MM.1S (cell line): ENCODE data around the gene WDSUB1.

Source experiments
- DNase-seq: peaks from one replicate; pipeline ENCODE4 v3.0.0-alpha.2; 2015
- H2AFZ ChIP-seq: fragments of 300-600 bp; sonication (generic); 2 replicates; pipeline ENCODE4 v1.6.0; 2016; ENCODE audit warnings: antibody characterized with exemption, low read length
- H3F3A ChIP-seq: fragments of 300-600 bp; sonication (generic); 2 replicates; pipeline ENCODE4 v1.6.1; 2016; ENCODE audit warnings: mild to moderate bottlenecking, antibody characterized with exemption, low read length, moderate library complexity, mixed read lengths; ENCODE audit not compliant: insufficient read depth
- H3K27ac ChIP-seq: fragments of 300-600 bp; sonication (generic); 2 replicates; pipeline ENCODE4 v1.5.1; 2016; ENCODE audit warnings: mild to moderate bottlenecking, low read length
- H3K27me3 ChIP-seq: fragments of 300-600 bp; sonication (generic); replicated peaks from 2 replicates; pipeline ENCODE4 v1.6.0; 2016; ENCODE audit warnings: low read length; ENCODE audit not compliant: insufficient read depth
- H3K36me3 ChIP-seq: fragments of 300-600 bp; sonication (generic); replicated peaks from 2 replicates; pipeline ENCODE4 v1.6.1; 2016; ENCODE audit warnings: mild to moderate bottlenecking, low read length, mixed read lengths; ENCODE audit not compliant: insufficient read depth
- H3K4me1 ChIP-seq: fragments of 300-600 bp; sonication (generic); 2 replicates; pipeline ENCODE4 v1.6.1; 2016; ENCODE audit warnings: low read length, mixed read lengths
- H3K4me2 ChIP-seq: fragments of 300-600 bp; sonication (generic); 2 replicates; pipeline ENCODE4 v1.6.0; 2016; ENCODE audit warnings: low read depth, low read length
- H3K4me3 ChIP-seq: fragments of 300-600 bp; sonication (generic); 2 replicates; pipeline ENCODE4 v1.5.1; 2016; ENCODE audit warnings: low read length, mixed read lengths
- H3K79me2 ChIP-seq: fragments of 300-600 bp; sonication (generic); 2 replicates; pipeline ENCODE4 v1.6.1; 2016; ENCODE audit warnings: mixed run types, low read length, mixed read lengths
- H3K9ac ChIP-seq: fragments of 300-600 bp; sonication (generic); 2 replicates; pipeline ENCODE4 v1.6.1; 2016; ENCODE audit warnings: low read length, mixed read lengths
- H3K9me2 ChIP-seq: fragments of 300-600 bp; sonication (generic); replicated peaks from 2 replicates; pipeline ENCODE4 v1.6.1; 2016; ENCODE audit warnings: mild to moderate bottlenecking, low read length, mixed read lengths; ENCODE audit not compliant: insufficient read depth
- H3K9me3 ChIP-seq: fragments of 300-600 bp; sonication (generic); replicated peaks from 2 replicates; pipeline ENCODE4 v1.6.1; 2016; ENCODE audit warnings: mild to moderate bottlenecking, low read length, mixed read lengths; ENCODE audit not compliant: insufficient read depth
- H4K20me1 ChIP-seq: fragments of 300-600 bp; sonication (generic); 2 replicates; pipeline ENCODE4 v1.6.1; 2016; ENCODE audit warnings: mild to moderate bottlenecking, low read length, moderate library complexity, mixed read lengths; ENCODE audit not compliant: insufficient read depth
- EZH2 ChIP-seq: fragments of 300-600 bp; sonication (generic); optimal IDR thresholded peaks from 2 replicates; pipeline ENCODE3; 2017; ENCODE audit warnings: low read depth, mild to moderate bottlenecking, antibody characterized with exemption, low read length, mixed read lengths
- EZH2phosphoT487 ChIP-seq: fragments of 300-600 bp; sonication (generic); IDR thresholded peaks from 2 replicates; pipeline ENCODE4 v1.6.1; 2018; ENCODE audit warnings: antibody characterized with exemption, low read length
- TF ChIP-seq, protein P1 (sequence below): fragments of 300-600 bp; sonication (generic); IDR thresholded peaks from 2 replicates; pipeline ENCODE4 v1.5.1; 2016; ENCODE audit warnings: antibody characterized with exemption, low read length, mixed read lengths

WDSUB1 gene

GRCh38 chr2:159298967-159299366, 12.5 kb upstream of the WDSUB1 start:
- TF ChIP-seq, protein P1, sequence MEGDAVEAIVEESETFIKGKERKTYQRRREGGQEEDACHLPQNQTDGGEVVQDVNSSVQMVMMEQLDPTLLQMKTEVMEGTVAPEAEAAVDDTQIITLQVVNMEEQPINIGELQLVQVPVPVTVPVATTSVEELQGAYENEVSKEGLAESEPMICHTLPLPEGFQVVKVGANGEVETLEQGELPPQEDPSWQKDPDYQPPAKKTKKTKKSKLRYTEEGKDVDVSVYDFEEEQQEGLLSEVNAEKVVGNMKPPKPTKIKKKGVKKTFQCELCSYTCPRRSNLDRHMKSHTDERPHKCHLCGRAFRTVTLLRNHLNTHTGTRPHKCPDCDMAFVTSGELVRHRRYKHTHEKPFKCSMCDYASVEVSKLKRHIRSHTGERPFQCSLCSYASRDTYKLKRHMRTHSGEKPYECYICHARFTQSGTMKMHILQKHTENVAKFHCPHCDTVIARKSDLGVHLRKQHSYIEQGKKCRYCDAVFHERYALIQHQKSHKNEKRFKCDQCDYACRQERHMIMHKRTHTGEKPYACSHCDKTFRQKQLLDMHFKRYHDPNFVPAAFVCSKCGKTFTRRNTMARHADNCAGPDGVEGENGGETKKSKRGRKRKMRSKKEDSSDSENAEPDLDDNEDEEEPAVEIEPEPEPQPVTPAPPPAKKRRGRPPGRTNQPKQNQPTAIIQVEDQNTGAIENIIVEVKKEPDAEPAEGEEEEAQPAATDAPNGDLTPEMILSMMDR: no peak
- TF ChIP-seq EZH2: no peak
- TF ChIP-seq EZH2phosphoT487: no peak
- H3K4me1 ChIP-seq: peaks cover 6% of the 10 kb centered on the region; the same call in 1 of the 2 replicates
- H3K27me3 ChIP-seq: no peaks in the 10 kb centered on the region

GRCh38 chr2:159297042-159297707, 10.7 kb upstream of the WDSUB1 start:
- H3K4me2 ChIP-seq: no peak overlapping the region
- no peak for DNase-seq
- TF ChIP-seq, protein P1: no peak
- TF ChIP-seq EZH2phosphoT487: no peak
- TF ChIP-seq EZH2: no peak

More at GRCh38 chr2:159298967-159299366, 12.5 kb upstream of the WDSUB1 start:
- H3K9me2 ChIP-seq: no peaks in the 10 kb centered on the region
- no peaks in the 10 kb centered on the region for H4K20me1 ChIP-seq
- H3K9ac ChIP-seq: no peak overlapping the region
- no peak for DNase-seq
- H3K36me3 ChIP-seq: no peaks in the 10 kb centered on the region
- H3K4me3 ChIP-seq: no peak overlapping the region
- no peak overlapping the region for H3K4me2 ChIP-seq
- no peaks in the 10 kb centered on the region for H3F3A ChIP-seq
- no peak overlapping the region for H3K27ac ChIP-seq
- H2AFZ ChIP-seq: no peak overlapping the region
- H3K79me2 ChIP-seq: no peaks in the 10 kb centered on the region
- H3K9me3 ChIP-seq: no peaks in the 10 kb centered on the region

DNA sequence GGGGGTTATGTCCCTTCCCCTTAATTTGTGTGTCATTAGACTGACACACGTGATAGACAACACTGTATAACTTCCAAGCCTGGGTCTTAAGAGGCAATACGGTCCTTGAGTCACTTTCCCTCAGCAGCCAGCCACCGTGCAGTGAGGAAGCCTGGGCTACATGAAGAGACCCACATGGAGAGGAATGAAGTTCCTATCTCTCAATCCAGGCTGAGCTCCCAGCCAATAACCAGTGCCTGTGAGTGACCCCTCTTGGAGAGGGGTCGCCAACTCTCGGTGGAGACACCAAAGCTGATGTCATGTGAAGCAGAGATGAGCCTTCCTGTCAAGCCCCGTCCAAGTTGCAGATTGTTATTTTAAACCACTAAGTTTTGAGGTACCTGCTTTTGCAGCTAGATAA, 5.7 kb upstream of the WDSUB1 start:
- Histone ChIP-seq H3F3A (no peaks in the 10 kb centered on the region; the same call in 1 of the 2 replicates), H3K9me2 (no peaks in the 10 kb centered on the region), H3K79me2 (no peaks in the 10 kb centered on the region), H3K4me1 (peaks cover 20% of the 10 kb centered on the region), H2AFZ (no peak overlapping the region), H3K27ac (no peak overlapping the region), H3K4me3 (no peak overlapping the region), H3K9me3 (no peaks in the 10 kb centered on the region), H3K27me3 (no peaks in the 10 kb centered on the region), H3K36me3 (no peaks in the 10 kb centered on the region), H3K4me2 (no peak overlapping the region), H3K9ac (no peak overlapping the region), H4K20me1 (no peaks in the 10 kb centered on the region)
- no peak for DNase-seq
- TF ChIP-seq EZH2phosphoT487: no peak
- TF ChIP-seq, protein P1: no peak
- no peak for TF ChIP-seq EZH2

More at GRCh38 chr2:159297042-159297707, 10.7 kb upstream of the WDSUB1 start:
- Histone ChIP-seq H3K4me1 (peaks cover 6% of the 10 kb centered on the region; the same call in 1 of the 2 replicates), H3K9ac (no peak overlapping the region), H2AFZ (no peak overlapping the region), H3K36me3 (no peaks in the 10 kb centered on the region), H3K79me2 (no peaks in the 10 kb centered on the region), H3K9me2 (no peaks in the 10 kb centered on the region), H3K4me3 (no peak overlapping the region), H3K9me3 (no peaks in the 10 kb centered on the region), H4K20me1 (no peaks in the 10 kb centered on the region), H3K27me3 (no peaks in the 10 kb centered on the region), H3K27ac (no peak overlapping the region), H3F3A (no peaks in the 10 kb centered on the region)
